H7 (cell line): Measurements from ENCODE around the gene KLHL30. TPM values are rescaled to one million over a fixed set of nuclear protein-coding genes. Genes with fewer than 3 reads are reported as not detected.

Source experiments
- DNase-seq: peaks from one replicate; pipeline ENCODE4 v3.0.0; 2012
- H3K27me3 ChIP-seq: 2 replicates; pipeline ENCODE4 v1.6.0; 2011; ENCODE audit warnings: mild to moderate bottlenecking, low read length; ENCODE audit not compliant: control insufficient read depth, insufficient read depth
- H3K36me3 ChIP-seq: replicated peaks from 2 replicates; pipeline ENCODE4 v1.5.1; 2011; ENCODE audit warnings: low read length; ENCODE audit not compliant: control insufficient read depth, insufficient read depth
- H3K4me3 ChIP-seq: 2 replicates; pipeline ENCODE4 v1.5.1; 2011; ENCODE audit warnings: low read depth, mild to moderate bottlenecking, control low read depth, low read length, moderate library complexity; ENCODE audit not compliant: insufficient read depth
- total RNA-seq: library from RNA; depleted of rRNA; stranded (reverse); fragments of >200 nt; shearing (Covaris generic); gene quantifications from 2 replicates; pipeline ENCODE4 v1.2.3, GENCODE V29; 2014

KLHL30 gene
- total RNA-seq, 1 experiment from 2014 or later: 0.10 TPM

- Histone ChIP-seq H3K36me3 (no peaks in the 10 kb centered on the region), H3K27me3 (peaks cover 11% of the 10 kb centered on the region), H3K4me3 (no peak overlapping the region)
- no peak for DNase-seq
Measured at GRCh38 chr2:238154570-238154969, 16.1 kb downstream of the KLHL30 start.

- Histone ChIP-seq H3K4me3 (no peak overlapping the region), H3K27me3 (peaks cover 17% of the 10 kb centered on the region), H3K36me3 (no peaks in the 10 kb centered on the region)
- DNase-seq: no peak
Measured at GRCh38 chr2:238155051-238155760, 16.7 kb downstream of the KLHL30 start.

GRCh38 chr2:238155761-238156694, 17.6 kb downstream of the KLHL30 start:
- H3K36me3 ChIP-seq: no peaks in the 10 kb centered on the region
- no peak for DNase-seq

GRCh38 chr2:238157506-238158017, 19.1 kb downstream of the KLHL30 start:
- Histone ChIP-seq H3K4me3 (no peak overlapping the region), H3K27me3 (peaks cover 20% of the 10 kb centered on the region), H3K36me3 (no peaks in the 10 kb centered on the region)
- DNase-seq: no peak

More at GRCh38 chr2:238155761-238156694, 17.6 kb downstream of the KLHL30 start:
- no peak overlapping the region for H3K4me3 ChIP-seq
- peaks cover 17% of the 10 kb centered on the region for H3K27me3 ChIP-seq

GRCh38 chr2:238158018-238158508, 19.6 kb downstream of the KLHL30 start:
- H3K27me3 ChIP-seq: peaks cover 25% of the 10 kb centered on the region
- peak overlapping the region; percentile 56 for H3K4me3 ChIP-seq
- H3K36me3 ChIP-seq: no peaks in the 10 kb centered on the region
- peak; percentile 82 for DNase-seq

- H3K27me3 ChIP-seq: peaks cover 30% of the 10 kb centered on the region
- no peaks in the 10 kb centered on the region for H3K36me3 ChIP-seq
- peak; percentile 98 for DNase-seq
- H3K4me3 ChIP-seq: peak within 1 kb of the TSS; percentile 56
Measured at GRCh38 chr2:238158509-238159070, 20.1 kb downstream of the KLHL30 start, which contains the start of gene ERFE. ERFE (plus strand) TSS chr2:238158970; CDS start chr2:238159008, 38 bp downstream.

- Histone ChIP-seq H3K27me3 (peaks cover 32% of the 10 kb centered on the region), H3K36me3 (no peaks in the 10 kb centered on the region), H3K4me3 (peak overlapping the region; percentile 39)
- peak; percentile 88 for DNase-seq
Measured at GRCh38 chr2:238159071-238159539, 20.6 kb downstream of the KLHL30 start.

GRCh38 chr2:238159661-238160205, 21.3 kb downstream of the KLHL30 start:
- peak; percentile 70 for DNase-seq
- Histone ChIP-seq H3K4me3 (no peak overlapping the region), H3K27me3 (peaks cover 34% of the 10 kb centered on the region), H3K36me3 (no peaks in the 10 kb centered on the region)

GRCh38 chr2:238160206-238161129, 22.0 kb downstream of the KLHL30 start:
- Histone ChIP-seq H3K27me3 (peaks cover 34% of the 10 kb centered on the region), H3K36me3 (no peaks in the 10 kb centered on the region), H3K4me3 (no peak overlapping the region; the same call in 1 of the 2 replicates)
- peak; percentile 89 for DNase-seq

- Histone ChIP-seq H3K4me3 (no peak overlapping the region), H3K36me3 (no peaks in the 10 kb centered on the region), H3K27me3 (peaks cover 34% of the 10 kb centered on the region)
- DNase-seq: peak; percentile 50
Measured at GRCh38 chr2:238161291-238162051, 23.0 kb downstream of the KLHL30 start.

- Histone ChIP-seq H3K36me3 (no peaks in the 10 kb centered on the region), H3K4me3 (no peak overlapping the region), H3K27me3 (peaks cover 34% of the 10 kb centered on the region)
- peak; percentile 56 for DNase-seq
Measured at GRCh38 chr2:238162251-238162845, 23.9 kb downstream of the KLHL30 start.

GRCh38 chr2:238162846-238163441, 24.5 kb downstream of the KLHL30 start:
- Histone ChIP-seq H3K27me3 (peaks cover 32% of the 10 kb centered on the region), H3K36me3 (no peaks in the 10 kb centered on the region), H3K4me3 (no peak overlapping the region; the same call in 1 of the 2 replicates)
- DNase-seq: peak; percentile 70
